H1 (cell line): ENCODE results near the gene FAAP100. TPM values are rescaled to one million over a fixed set of nuclear protein-coding genes. Genes with fewer than 3 reads are reported as not detected.

Experiments used
- ASH2L ChIP-seq: fragments of 200-600, 300-600 bp; sonication (generic); IDR thresholded peaks from one replicate; pipeline ENCODE4 v1.7.1; 2017; ENCODE audit warnings: low read length
- BRCA1 ChIP-seq: IDR thresholded peaks from 2 replicates; pipeline ENCODE4 v1.6.1; 2012; ENCODE audit warnings: low read depth, low read length, improper control_type of control experiment
- CHD7 ChIP-seq: fragments of 300-600 bp; sonication (generic); IDR thresholded peaks from 2 replicates; pipeline ENCODE4 v1.7.1; 2012; ENCODE audit warnings: low read length, moderate library complexity, mild to moderate bottlenecking, inconsistent platforms; ENCODE audit not compliant: insufficient replicate concordance
- CTBP2 ChIP-seq: IDR thresholded peaks from 2 replicates; pipeline ENCODE4 v1.7.0; 2011; ENCODE audit warnings: borderline replicate concordance, mild to moderate bottlenecking, moderate library complexity, mixed read lengths, low read length; ENCODE audit not compliant: insufficient read depth, insufficient read length
- EGR1 ChIP-seq: IDR thresholded peaks from 2 replicates; pipeline ENCODE4 v1.6.1; 2011; ENCODE audit warnings: low read depth, low read length, borderline replicate concordance
- EZH2 ChIP-seq: fragments of 200-600 bp; sonication (generic); IDR thresholded peaks from 2 replicates; pipeline ENCODE4 v1.7.1; 2012; ENCODE audit warnings: low read depth, mild to moderate bottlenecking, moderate library complexity, low read length, inconsistent platforms; ENCODE audit not compliant: severe bottlenecking
- USF2 ChIP-seq: IDR thresholded peaks from 2 replicates; pipeline ENCODE4 v1.6.1; 2011; ENCODE audit warnings: low read length, improper control_type of control experiment
- polyA plus RNA-seq, 7 experiments: library from polyadenylated mRNA; depleted of rRNA in 3 of 7; stranded (reverse) in 5 of 7; unstranded in 2 of 7; fragments of >200 nt in 5 of 7; fragments of 200-250 nt in 2 of 7; gene quantifications; 1 replicate in 5 of 7; 2 replicates in 1 of 7; 4 replicates in 1 of 7; pipeline versions ENCODE4 v1.2.1 to v1.2.3, GENCODE V29; 2011 to 2013; ENCODE audit warnings: missing spikeins in 2 of 7, mixed read lengths in 2 of 7
- total RNA-seq: library from RNA; stranded (reverse); fragmentation: NEBNext Ultra II Directional; extraction: Animal tissue kit (Norgen Biotek cat#: 25700); gene quantifications from 2 replicates; pipeline ENCODE4 v1.2.1, GENCODE V29; 2021
- TF ChIP-seq, protein P1 (sequence below): IDR thresholded peaks from 2 replicates; pipeline ENCODE4 v1.6.1; 2012; ENCODE audit warnings: inconsistent platforms

The FAAP100 gene
- total and polyA plus RNA-seq, 2 of the 8 experiments (the other 6 are each of a cell fraction or from before 2014, with no cell fraction given) = 23.2 to 41.8 TPM

GRCh38 chr17:81593105-81593871 is 41.1 kb upstream of the FAAP100 start (continued):
- TF ChIP-seq CHD7 (no peak), ASH2L (no peak), CTBP2 (no peak), USF2 (no peak), EGR1 (no peak), BRCA1 (no peak), EZH2 (no peak)
- TF ChIP-seq, protein P1, sequence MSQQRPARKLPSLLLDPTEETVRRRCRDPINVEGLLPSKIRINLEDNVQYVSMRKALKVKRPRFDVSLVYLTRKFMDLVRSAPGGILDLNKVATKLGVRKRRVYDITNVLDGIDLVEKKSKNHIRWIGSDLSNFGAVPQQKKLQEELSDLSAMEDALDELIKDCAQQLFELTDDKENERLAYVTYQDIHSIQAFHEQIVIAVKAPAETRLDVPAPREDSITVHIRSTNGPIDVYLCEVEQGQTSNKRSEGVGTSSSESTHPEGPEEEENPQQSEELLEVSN = no peak
